Tibial artery (tissue), 4 donors: Measurements from ENCODE around the gene CSNK2A1.
"Not testable (repeated sequence)": the region's sequence is repeated elsewhere in the genome, so short reads cannot be mapped to it uniquely, and the experiment has no call there.

Experiments used
- DNase-seq, 2 donors: peaks; one replicate each; pipeline ENCODE4 v3.0.0-alpha.2; 2019
- H3K27ac ChIP-seq, 2 donors: fragments of 200-600 bp; sonication (generic) in 1 of 2; 1 replicate in 1 of 2; 2 replicates in 1 of 2; pipeline ENCODE4 v1.5.1; 2018 to 2019; ENCODE audit warnings: mild to moderate bottlenecking in 1 of 2
- H3K27me3 ChIP-seq, 2 donors: fragments of 200-600 bp; sonication (generic) in 1 of 2; one replicate each; pipeline versions ENCODE4 v1.5.1 to v1.6.0; 2016 to 2019
- H3K36me3 ChIP-seq, 3 donors: fragments of 200-600 bp; sonication (generic) in 2 of 3; one replicate each; pipeline ENCODE4 v1.5.1; 2016 to 2019; ENCODE audit warnings: mild to moderate bottlenecking in 2 of 3
- H3K4me1 ChIP-seq, 4 donors: fragments of 200-600 bp; sonication (generic) in 2 of 4; 1 replicate in 3 of 4; 2 replicates in 1 of 4; pipeline ENCODE4 v1.5.1; 2016 to 2019
- H3K4me3 ChIP-seq, 2 donors: fragments of 200-600 bp; sonication (generic) in 1 of 2; 1 replicate in 1 of 2; 2 replicates in 1 of 2; pipeline ENCODE4 v1.5.1; 2018 to 2019; ENCODE audit warnings: mild to moderate bottlenecking in 2 of 2
- H3K9me3 ChIP-seq, 3 donors: fragments of 200-600 bp; sonication (generic) in 1 of 3; one replicate each; pipeline ENCODE4 v1.5.1; 2016 to 2019
- intact Hi-C: fragments of 100-400 bp; cut with DNase I; formaldehyde crosslinking; loops from one replicate; pipeline ENCODE4 v1.15.0; 2023; ENCODE audit warnings: low total_unique reads
- TF ChIP-seq, protein P1 (sequence below), 2 experiments: fragments of 200-600 bp in 1 of 2; fragments of 450-650 bp in 1 of 2; IDR thresholded peaks; one replicate each; pipeline ENCODE4 v1.5.1; 2017 to 2019; ENCODE audit warnings: antibody characterized with exemption in 2 of 2, mild to moderate bottlenecking in 1 of 2, moderate library complexity in 1 of 2

CSNK2A1 gene

DNA sequence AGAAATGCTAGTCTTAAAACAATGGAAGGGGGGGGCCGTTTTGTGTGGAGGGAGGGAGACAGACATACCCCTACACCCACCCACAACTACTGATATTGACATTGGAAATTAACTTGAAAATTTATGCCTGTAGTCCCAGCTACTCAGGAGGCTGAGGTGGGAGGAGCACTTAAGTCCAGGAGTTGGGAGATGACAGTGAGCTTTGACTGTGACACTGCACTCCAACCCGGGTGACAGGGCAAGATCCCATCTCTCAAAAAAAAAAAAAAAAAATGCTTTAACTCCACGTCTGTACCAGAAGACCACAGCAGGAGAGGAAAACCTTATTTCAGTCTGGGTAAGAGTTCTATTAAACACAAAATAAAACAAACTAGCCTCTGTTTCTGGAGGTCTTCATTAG lies 83.4 kb downstream of the CSNK2A1 start:
- H3K36me3 ChIP-seq: no peaks in the 10 kb centered on the region
- intact Hi-C loops: loop anchor here (5.0 kb wide), 1 partner anchor 53 kb away; the partner anchor contains the start of gene RBCK1
- no peaks in the 10 kb centered on the region for H3K9me3 ChIP-seq
- H3K4me3 ChIP-seq: no peak overlapping the region
- TF ChIP-seq, protein P1, sequence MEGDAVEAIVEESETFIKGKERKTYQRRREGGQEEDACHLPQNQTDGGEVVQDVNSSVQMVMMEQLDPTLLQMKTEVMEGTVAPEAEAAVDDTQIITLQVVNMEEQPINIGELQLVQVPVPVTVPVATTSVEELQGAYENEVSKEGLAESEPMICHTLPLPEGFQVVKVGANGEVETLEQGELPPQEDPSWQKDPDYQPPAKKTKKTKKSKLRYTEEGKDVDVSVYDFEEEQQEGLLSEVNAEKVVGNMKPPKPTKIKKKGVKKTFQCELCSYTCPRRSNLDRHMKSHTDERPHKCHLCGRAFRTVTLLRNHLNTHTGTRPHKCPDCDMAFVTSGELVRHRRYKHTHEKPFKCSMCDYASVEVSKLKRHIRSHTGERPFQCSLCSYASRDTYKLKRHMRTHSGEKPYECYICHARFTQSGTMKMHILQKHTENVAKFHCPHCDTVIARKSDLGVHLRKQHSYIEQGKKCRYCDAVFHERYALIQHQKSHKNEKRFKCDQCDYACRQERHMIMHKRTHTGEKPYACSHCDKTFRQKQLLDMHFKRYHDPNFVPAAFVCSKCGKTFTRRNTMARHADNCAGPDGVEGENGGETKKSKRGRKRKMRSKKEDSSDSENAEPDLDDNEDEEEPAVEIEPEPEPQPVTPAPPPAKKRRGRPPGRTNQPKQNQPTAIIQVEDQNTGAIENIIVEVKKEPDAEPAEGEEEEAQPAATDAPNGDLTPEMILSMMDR (IDR thresholded peaks at IDR 0.05): no peak
- H3K4me1 ChIP-seq: peaks cover 0 to 39% (median 17%) of the 10 kb centered on the region in 4 donors
- H3K27ac ChIP-seq: peak overlapping the region in 1 of 2 donors; percentile 6
- H3K27me3 ChIP-seq: no peaks in the 10 kb centered on the region
- DNase-seq: no peak

GRCh38 chr20:458776-459175 lies 84.8 kb downstream of the CSNK2A1 start:
- Histone ChIP-seq H3K9me3 (no peaks in the 10 kb centered on the region), H3K36me3 (no peaks in the 10 kb centered on the region), H3K27me3 (no peaks in the 10 kb centered on the region), H3K4me3 (no peak overlapping the region), H3K4me1 (peaks cover 0 to 39% (median 17%) of the 10 kb centered on the region in 4 donors), H3K27ac (no peak overlapping the region)
- intact Hi-C loops: no loop called here
- no peak for DNase-seq
- TF ChIP-seq, protein P1 (IDR thresholded peaks at IDR 0.05): no peak

GRCh38 chr20:454951-455350 lies 88.6 kb downstream of the CSNK2A1 start:
- intact Hi-C loops: no loop called here
- TF ChIP-seq, protein P1 (IDR thresholded peaks at IDR 0.05): no peak
- Histone ChIP-seq H3K36me3 (no peaks in the 10 kb centered on the region), H3K27ac (no peak overlapping the region), H3K4me3 (no peak overlapping the region), H3K4me1 (peaks cover 0 to 19% (median 9%) of the 10 kb centered on the region in 4 donors), H3K9me3 (no peaks in the 10 kb centered on the region), H3K27me3 (no peaks in the 10 kb centered on the region)
- no peak for DNase-seq

- H3K4me3 ChIP-seq, H3K9me3 ChIP-seq, H3K27me3 ChIP-seq, H3K4me1 ChIP-seq, DNase-seq, H3K27ac ChIP-seq, intact Hi-C loops, H3K36me3 ChIP-seq: not testable (repeated sequence)
Measured at GRCh38 chr20:452021-452420, 91.6 kb downstream of the CSNK2A1 start.

DNA sequence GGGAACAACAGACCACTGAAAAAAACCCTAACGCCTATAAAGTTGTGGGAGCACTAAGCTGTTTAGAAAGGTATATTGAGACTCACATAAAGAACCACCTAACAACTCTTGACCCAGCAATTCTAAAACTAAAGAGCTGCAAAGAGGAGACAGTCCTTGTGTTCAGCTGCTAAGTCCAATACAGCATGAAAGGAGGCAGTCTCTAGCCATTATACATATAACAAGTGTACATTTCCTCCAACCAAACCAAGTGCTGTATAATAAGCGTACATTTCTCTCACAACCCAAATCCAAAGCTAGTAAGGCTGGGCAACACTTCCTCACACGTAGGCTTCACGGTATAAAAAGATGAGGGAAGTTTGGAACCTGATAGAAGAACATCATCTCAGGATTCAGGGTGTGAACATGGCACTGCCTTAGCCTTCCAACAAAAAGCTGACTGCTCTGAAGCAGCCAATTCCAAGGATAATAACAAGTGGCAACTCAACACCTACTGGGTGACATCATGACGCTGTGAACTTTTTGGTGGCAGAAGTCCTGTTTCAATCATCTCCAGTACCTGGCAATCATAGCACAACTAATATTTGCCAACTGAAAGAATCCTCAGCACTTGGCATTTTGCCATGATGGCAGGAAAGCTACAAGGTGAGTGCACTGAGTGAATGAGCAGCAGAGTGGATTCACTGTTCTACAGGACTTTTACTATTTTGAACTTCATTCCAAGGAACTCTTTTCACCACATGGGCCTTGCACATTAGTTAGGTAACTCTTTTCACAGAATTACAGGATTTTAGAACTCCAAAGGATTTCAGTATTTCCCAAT lies 97.9 kb downstream of the CSNK2A1 start:
- no peaks in the 10 kb centered on the region for H3K9me3 ChIP-seq
- no peak for DNase-seq
- no peak overlapping the region for H3K27ac ChIP-seq
- intact Hi-C loops: no loop called here
- H3K4me1 ChIP-seq: peaks cover 0 to 12% (median 3%) of the 10 kb centered on the region in 4 donors
- H3K4me3 ChIP-seq: no peak overlapping the region
- H3K36me3 ChIP-seq: peaks cover 33 to 56% (median 38%) of the 10 kb centered on the region in 3 donors
- H3K27me3 ChIP-seq: no peaks in the 10 kb centered on the region
- TF ChIP-seq, protein P1 (IDR thresholded peaks at IDR 0.05): no peak

- H3K27me3 ChIP-seq: no peaks in the 10 kb centered on the region
- peaks cover 41 to 64% (median 46%) of the 10 kb centered on the region in 3 donors for H3K36me3 ChIP-seq
- no peak overlapping the region for H3K27ac ChIP-seq
- TF ChIP-seq, protein P1 (IDR thresholded peaks at IDR 0.05): no peak
- no peak overlapping the region for H3K4me3 ChIP-seq
- peaks cover 0 to 12% (median 3%) of the 10 kb centered on the region in 4 donors for H3K4me1 ChIP-seq
- intact Hi-C loops: no loop called here
- H3K9me3 ChIP-seq: no peaks in the 10 kb centered on the region
- DNase-seq: no peak
Measured at GRCh38 chr20:444862-445426, 98.6 kb downstream of the CSNK2A1 start.
